ENCODE measurements around the gene NTRK2.

DNA sequence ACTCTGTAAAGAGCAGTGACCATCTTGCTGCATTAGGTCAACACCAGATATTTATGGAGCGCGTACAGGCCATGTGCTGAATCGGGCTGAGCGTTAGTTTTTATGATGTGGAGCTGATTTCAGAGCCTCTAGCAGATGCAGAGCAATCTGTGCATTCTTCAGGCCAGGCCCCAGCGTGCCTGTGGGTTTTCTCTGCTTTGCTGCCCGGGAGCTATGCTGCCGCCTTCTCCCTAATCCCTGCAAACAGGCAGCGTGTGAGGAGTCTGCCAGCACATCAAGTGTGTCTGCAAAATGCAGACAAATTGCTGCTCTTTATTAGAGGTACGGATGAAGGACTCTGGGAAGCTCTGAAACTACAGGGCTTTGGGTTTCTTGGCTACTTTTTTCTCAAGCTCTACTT, 170.0 kb downstream of the NTRK2 start:
- no peak for TF ChIP-seq POLR2AphosphoS5 (IDR thresholded peaks at IDR 0.05; ENCODE audit: low read depth, low read length)
- no peak for TF ChIP-seq REST (IDR thresholded peaks at IDR 0.05; ENCODE audit: insufficient read depth in 1 of 2, low read depth in 2 of 2, low read length in 2 of 2)
- no peak for TF ChIP-seq SIN3A (IDR thresholded peaks at IDR 0.05; ENCODE audit: borderline replicate concordance, insufficient read depth, low read length)

Data from PFSK-1 (cell line).